Fibroblast of peridontal ligament (primary cell): ENCODE results near the gene CPAMD8.
"Not testable (repeated sequence)": the region's sequence is repeated elsewhere in the genome, so short reads cannot be mapped to it uniquely, and the experiment has no call there.

ENCODE experiments used
- DNase-seq: peaks from one replicate; pipeline ENCODE4 v3.0.0-alpha.2; 2010; ENCODE audit errors: extremely low read depth

Gene CPAMD8

DNA sequence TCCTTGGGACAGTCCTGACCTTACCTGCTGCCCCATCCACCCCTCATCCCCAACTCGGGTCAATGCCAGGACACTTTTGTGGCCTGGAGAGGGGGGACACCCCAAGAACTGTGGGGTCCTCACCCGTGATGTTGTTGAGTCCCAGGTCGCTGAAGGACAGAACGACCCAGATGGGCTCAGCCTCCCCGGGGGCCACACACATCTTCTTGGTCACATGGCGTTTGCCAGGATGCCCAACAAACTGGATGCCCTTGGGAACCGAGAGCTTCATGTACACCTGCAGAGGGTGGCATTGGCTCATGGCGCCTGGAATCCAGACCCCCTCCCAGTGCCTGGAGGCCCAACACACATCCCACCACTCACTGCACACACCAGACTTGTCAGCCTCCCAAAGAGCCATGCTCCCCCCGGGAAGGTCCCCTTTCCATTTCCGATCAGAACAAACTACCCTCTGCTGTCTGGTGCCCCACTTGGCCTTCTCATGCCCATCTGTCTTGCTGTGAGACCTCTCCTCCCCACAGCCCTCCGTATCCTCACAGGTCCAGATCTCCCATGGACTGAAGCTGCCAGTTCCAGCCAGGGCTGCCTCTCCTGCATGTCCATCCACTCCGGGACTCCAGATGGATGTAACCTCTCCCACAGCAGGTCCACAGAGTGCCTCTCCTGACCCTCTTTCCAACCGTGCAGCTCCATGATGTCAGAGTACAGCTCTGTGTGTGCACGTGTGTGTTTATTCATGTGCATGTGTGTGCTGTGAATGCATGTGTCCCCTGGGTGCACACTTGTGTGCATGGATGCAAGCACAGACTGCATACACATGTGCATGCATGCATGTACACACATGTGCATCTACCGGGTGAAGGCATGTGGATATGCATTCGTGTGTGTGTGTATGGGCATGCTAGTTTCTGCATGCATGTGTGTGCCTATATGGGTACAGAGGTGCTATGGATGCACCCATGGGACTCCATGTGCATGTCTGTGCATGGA, 79.4 kb downstream of the CPAMD8 start:
- no peak for DNase-seq

DNA sequence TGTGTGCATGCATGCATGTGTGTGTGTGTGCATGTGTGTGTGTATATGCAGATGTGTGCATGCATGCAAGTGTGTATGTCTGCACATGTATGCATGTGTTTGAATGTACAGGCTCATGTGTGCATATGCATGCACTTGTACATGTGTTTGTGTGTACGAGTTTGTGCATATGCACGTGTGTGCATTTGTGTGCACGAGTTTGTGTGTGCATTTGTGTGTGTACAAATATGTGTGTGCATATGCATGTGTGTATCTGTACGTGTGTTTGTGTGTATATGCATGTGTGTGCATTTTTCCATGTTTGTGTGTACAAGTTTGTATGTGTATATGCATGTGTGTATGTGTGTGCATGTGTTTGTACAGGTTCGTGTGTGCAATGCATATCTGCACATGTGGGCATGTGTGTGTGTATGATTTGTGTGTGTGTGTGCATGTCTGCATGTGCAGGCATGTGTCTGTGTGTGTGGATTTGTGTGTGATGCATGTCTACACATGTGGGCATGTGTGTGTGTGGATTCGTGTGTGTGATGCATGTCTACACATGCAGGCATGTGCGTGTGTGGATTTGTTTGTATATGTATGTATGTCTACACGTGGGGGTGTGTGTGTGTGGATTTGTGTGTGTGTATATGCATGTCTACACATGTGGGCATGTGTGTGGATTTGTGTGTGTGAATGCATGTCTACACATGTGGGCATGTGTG, 80.7 kb downstream of the CPAMD8 start:
- no peak for DNase-seq

DNA sequence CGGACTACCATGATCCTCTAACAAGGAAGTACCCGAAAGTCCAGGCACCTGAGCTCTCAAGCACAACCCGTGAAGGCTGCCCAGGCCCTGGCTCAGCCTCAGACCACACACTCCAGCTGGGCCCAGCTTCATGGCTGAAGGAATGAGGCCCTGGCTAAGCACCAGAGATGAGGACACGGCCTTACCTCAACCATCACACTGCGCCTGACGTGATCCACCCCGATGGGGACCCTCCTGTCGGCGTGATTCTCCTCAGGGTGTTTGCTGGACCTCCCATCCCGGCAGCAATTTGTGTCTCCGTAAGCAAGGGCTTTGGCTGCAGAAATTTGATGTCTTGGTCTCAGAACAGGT, 81.3 kb downstream of the CPAMD8 start:
- no peak for DNase-seq

DNA sequence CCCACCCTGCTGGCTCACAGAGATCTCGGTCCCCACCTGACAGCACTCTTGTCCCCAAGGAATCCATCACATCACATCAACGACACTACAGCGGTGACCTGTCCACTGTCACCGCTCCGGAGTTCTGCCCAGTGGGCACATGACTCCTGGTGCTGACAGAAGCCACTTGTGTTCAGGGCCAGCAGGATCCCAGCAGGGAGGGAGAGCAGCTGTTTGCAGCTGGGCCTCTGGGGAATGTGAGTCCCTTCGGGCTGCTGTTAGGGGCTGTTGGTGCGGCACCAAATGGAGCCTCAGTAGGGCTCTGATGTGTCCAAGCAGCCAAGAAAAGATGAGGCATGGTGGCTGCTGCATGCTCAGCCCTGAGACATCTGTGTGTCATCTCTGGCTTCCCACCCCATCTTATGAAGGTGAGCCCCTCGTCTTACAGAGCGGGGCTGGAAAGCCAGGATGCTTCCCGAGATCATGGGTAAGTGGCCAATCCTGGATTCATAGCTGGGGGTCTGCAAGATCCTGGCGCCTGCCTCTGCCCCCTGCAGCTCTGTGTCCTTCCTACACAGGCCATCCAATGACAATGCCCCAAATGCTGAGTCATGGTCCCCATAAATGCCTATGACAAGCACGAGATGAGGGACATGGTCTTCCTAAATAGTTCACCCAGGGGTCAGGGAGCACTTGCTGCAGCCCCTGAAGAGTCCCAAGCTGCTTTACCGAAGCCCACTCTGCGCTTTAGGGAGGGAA, 81.8 kb downstream of the CPAMD8 start:
- no peak for DNase-seq

DNA sequence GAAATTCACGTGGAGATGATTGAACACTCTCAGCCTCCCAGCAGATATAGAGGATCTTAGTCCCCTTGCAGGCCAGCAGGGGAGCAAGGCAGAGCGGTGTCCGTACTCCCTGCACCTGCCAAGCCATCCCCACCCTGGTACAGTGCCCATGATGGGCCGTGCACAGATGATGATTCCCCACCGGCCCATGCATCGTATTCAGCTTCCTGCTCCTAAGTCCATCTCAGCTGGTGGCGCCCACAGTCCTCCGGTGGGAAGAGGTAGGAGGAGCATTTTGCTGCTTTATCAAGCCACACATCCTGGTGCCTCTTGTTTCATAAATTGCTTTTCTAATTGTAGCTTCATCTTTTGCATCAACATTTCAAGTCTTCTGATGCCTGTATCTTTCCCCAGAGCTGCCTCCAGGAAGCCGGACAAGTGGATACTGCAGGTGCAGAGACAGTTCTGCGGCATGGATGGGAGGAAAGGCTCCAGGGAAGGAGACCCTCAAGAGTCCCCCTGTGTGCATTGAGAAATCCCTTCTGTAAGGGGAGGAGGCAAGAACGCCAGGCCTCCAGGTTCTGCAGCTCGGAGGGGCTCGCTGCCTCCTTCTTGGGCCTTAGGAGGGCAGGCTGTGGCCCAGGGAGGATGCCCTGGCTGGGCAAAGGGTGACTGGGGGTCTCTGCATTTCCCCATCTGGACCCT, 82.5 kb downstream of the CPAMD8 start:
- DNase-seq: no peak

DNA sequence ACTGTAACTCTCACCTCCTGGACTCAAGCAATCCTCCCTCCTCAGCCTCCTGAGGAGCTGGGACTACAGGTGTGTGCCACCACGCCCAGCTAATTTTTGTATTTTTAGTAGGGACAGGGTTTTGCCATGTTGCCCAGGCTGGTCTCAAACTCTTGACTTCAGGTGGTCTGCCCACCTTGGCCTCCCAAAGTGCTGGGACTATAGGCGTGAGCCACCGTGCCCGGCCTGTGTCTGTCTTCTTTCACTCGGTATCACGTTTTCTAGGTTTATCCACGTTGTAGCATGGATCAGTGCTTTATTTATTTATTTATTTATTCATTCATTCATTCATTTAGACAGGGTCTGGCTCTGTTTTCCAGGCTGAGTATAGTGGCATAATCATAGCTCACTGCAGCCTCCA, 83.5 kb downstream of the CPAMD8 start:
- DNase-seq: not testable (repeated sequence)

DNA sequence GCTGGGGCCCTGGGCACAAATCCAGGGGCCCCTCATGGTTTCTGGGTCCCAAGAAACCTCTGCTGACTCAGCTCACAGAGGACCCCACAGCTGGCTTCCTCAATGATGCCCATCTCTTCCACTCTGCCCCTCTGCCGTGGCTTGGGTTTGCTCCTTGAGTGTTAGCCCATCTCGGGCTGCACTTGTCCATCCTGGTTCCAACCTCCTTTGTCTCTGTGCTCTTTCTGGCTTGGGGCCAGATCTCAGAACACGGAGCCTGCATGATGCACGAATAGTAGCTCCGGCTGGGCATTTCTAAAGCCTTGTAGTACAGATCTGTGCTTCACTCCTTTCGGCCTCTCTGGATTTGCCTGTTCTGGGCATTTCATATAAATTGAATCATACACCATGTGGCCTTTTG, 84.0 kb downstream of the CPAMD8 start:
- DNase-seq: no peak

DNA sequence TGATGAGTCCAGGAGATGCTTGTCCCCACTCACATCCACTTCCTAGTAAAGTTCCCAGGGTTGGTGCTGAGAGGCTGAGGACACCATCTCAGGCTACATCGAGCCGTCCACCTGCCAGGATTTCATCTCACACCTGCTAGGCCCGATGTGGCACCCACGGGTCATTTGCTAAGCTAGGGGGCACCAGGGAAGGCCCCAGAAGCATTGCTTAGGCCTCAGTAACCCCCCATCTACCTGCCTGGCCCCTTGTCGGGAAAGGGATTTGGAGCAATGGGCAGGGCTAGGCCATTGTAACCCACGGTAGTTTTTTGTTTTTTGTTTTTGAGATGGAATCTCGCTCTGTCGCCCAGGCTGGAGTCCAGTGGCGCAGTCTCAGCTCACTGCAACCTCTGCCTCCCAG, 86.0 kb downstream of the CPAMD8 start:
- no peak for DNase-seq

DNA sequence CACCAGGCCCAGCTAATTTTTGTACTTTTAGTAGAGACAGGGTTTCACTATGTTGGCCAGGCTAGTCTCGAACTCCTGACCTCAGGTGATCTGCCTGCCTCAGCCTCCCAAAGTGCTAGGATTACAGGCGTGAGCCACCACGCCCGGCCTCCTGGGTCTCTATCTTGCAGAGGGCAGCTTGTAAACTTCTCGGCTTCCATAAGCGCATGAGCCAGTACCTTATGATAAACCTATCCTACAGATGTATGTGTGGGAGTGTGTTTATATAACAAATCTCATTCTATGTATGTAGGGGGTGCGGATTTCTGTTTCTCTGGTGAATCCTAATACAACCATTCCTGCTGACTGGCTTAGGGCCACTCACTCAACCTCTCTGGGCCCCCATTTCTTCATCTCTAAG, 86.5 kb downstream of the CPAMD8 start:
- DNase-seq: not testable (repeated sequence)

DNA sequence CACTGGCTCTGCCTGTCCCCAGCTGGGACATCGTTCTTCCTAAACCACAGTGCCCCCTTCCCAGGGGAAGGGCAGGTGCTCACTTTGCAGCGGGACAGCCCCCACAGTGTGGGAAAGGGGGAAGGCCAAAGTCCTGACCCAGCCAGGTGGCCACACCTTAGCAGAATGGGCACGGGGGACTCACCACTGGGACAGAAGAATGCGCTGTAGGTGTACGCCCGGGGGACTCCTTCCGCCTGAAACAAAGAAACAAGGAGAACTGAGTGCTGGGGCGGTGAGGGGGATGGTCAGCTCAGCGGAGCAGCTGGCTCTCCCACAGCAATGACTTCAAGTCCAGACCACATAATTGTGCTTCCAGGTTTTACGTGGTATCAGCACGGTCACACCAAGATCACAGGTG, 88.4 kb downstream of the CPAMD8 start:
- DNase-seq: no peak

DNA sequence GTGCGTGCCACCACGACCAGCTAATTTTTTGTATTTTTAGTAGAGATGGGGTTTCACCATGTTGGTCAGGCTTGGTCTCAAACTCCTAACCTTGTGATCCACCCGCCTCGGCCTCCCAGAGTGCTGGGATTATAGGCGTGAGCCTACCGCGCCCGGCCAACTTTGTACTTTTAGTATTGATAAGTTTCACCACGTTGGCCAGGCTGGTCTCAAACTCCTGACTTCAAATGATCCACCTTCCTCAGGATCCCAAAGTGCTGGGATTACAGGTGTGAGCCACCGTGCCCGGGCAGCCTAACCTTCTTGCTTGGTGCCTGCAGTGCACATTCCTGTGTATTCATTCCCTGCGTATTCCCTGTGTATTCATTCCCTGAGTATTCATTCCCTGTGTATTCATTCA, 88.8 kb downstream of the CPAMD8 start:
- DNase-seq: not testable (repeated sequence)

DNA sequence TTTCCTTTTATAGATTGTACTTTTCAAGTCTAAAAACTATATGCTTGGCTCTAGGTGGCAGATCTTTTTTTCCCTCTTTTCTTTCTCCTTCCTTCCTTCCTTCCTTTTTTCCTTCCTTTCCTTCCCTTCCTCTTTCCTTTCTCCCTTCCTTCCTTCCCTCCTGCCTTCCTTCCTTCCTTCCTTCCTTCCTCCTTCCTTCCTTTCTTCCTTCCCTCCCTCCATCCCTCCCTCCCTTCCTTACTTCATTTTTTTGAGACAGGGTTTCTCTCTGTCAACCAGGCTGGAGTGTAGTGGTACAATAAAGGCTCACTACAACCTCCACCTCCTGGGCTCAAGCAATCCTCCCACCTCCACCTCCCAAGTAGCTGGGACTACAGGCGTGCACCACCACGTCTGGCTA, 89.7 kb downstream of the CPAMD8 start:
- DNase-seq: no peak

DNA sequence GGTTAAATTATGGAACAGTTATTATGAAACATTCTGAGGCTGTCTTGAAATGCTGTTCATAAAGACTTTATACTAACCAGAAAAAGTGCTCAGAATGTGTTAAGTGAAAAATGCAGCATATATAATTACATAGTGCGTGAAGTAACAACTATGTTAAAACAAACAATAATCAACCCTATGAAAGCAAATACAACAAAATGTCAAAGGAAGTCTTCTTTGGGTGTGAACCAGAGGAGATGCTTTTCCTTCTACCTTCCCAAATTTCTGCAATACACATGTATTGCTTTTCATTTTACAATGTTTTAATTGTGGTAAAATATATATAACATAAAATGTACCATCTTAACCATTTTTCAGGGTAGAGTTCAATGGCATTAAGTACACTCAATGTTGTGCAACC, 92.1 kb downstream of the CPAMD8 start:
- DNase-seq: no peak

DNA sequence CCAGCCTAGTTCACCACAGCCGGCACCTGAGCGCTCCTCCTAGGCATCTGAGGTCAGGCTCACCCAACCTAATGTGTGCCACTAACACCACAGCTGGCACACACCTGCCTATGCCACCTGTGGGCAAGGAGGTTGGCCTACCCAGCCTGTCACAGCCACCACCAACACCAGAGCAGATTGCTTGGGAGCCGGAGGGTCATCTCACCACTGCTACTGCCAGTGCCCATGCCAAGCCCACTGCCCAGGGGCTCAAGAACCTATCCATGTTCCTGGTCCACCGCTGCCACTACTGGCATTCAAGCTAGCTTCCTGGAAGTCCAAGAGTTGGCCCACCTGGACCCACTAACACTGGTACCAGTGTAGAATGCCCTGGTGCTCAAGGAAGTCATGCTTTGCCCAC, 95.3 kb downstream of the CPAMD8 start:
- DNase-seq: no peak

DNA sequence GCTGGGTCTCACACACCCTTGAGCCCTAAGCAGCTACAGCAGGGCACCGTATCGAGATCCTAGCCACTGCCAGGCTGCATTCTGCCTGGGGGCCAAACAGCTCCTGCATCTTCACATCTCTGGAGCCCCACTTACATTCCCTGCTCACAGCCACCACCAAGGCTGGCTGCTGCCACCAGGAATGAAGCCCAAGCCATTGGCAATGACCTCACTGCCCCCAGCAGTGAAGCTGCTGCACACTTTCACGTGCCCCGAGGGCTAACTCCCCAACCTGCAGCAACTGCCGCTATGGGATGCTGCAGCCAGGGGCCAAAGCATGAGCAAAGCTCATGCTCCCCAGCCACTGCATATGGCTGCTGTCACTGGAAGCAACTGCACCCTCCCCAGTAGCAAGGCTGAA, 95.9 kb downstream of the CPAMD8 start:
- no peak for DNase-seq

DNA sequence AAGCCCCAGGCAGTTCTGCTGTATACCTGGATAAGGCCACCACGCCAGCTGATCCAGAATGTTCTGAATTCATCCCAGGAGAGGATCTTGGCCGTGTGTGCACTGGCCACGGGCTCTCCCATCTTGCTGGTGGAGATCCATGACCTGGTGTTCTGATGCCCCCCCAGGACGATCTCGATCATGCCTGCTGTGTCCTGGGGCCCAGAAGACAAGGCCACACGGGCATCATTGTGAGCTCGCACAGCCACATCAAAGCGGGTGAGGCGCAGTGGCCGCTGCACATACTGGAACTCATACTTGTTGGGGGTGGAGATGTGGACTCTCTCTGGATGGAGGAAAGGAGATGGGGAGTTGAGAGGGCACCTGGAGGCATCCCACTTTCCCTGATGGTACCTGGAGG, 97.7 kb downstream of the CPAMD8 start:
- DNase-seq: no peak

DNA sequence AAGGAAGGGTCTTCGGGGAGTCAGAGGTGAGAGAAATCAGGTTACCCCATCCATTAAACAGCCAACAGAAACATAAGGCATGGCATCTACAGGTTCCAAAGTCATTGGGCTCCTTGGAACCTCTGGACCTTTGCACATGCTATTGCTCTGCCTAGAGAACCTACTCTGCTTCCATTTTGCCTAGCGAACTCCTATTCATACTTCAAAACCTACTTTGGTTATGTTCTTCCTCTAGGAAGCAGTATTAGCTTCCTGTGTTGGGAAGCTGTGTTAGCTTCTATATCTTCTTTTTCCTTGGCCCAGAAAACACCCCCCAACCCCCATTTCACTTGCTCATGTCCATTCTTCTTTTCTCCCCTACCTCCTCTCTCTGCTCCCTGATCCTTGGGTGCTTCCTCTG, 98.3 kb downstream of the CPAMD8 start:
- no peak for DNase-seq

DNA sequence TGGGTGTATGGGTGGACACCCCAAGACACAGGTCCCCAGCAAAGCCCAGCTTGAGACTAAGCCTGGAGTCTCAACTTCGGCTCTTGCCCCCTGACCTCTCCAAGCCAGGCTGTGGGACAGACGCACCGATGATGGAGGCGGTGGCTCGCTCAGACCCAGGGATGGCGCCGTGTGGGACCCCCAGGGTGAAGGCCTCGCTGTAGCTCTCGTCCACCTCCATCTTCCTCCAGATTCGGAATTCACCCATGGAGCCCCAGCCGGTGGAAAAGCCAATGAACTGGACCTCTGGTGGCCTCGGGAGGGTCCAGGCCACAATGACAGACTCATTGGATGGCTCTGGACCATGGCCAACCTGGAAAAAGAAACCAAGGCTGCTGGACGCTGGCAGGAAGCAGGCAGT, 98.7 kb downstream of the CPAMD8 start:
- no peak for DNase-seq

DNA sequence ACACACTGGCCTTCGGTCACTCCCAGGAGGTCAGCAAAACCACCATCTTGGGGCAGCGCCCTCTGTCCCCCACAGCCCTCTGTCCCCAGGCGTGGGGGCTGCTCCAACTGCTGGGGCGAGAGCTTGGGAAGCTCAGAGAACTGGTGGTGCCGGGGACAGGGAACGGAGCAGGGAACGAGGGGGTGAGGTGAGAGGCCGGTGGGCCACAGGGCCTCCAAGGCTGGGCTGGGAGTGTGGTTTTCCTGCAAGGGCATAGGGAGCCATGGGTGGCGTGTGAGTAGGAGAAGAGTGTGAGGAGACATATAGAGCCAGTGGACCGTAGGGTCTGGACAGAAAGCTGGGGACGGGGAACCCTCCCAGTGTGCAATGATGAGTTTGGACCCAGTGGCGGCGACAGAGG, 103.7 kb downstream of the CPAMD8 start:
- no peak for DNase-seq

DNA sequence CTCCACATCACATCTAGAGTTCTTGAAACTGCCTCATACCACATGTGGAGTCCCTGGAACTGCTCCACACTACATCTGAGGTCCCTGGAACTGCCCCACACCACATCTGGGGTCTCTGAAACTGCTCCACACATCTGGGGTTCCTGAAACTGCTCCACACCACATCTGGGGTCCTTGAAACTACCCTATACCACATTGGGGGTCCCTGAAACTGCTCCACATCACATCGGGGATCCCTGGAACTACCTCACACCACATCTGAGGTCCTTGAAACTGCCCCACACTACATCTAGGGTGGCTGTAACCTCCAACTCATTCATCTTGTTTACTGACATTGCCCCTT, 104.0 kb downstream of the CPAMD8 start:
- no peak for DNase-seq

DNA sequence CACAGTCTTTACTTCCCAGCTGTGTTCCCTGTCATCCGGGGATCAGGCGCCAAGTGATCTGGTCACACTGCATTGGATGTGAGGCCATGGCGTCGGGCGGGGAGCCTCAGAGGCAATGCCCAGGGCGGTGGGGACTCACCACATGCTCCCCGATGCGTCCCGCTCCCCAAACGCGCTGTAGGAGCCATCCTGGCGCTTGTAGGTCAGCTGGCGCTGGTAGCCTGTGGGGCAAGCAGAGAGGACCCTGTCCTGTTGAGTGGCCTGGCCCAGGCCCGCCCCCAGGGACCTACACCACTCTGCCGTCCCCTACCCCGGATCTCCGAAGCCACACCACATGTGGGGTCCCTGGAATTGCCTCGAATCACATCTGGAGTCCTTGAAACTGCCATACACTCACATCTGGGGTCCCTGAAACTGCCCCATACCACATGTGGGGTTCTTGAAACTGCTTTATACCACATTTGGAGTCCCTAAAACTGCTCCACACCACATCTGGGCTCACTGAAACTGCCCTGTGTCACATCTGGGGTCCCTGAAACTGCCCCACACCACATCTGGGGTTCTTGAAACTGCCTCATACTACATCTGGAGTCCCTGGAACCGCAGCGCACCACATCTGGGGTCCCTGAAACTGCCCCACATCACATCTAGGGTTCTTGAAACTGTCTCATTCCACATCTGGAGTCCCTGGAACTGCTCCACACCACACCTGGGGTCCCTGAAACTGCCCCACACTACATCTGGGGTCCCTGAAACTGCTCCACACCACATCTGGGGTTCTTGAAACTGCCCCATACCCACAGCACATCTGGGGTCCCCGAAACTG, 104.6 kb downstream of the CPAMD8 start:
- no peak for DNase-seq
